Measurements from ENCODE around the gene ZNF189. TPM values are rescaled to one million over a fixed set of nuclear protein-coding genes. Genes with fewer than 3 reads are reported as not detected.
A peak's percentile ranks its signal among the peaks of the same experiment; 100 is the strongest.

ZNF189 gene
- total RNA-seq, 4 donors from 2014 or later: 9.7 to 42.8 (median 12.2) TPM

DNA sequence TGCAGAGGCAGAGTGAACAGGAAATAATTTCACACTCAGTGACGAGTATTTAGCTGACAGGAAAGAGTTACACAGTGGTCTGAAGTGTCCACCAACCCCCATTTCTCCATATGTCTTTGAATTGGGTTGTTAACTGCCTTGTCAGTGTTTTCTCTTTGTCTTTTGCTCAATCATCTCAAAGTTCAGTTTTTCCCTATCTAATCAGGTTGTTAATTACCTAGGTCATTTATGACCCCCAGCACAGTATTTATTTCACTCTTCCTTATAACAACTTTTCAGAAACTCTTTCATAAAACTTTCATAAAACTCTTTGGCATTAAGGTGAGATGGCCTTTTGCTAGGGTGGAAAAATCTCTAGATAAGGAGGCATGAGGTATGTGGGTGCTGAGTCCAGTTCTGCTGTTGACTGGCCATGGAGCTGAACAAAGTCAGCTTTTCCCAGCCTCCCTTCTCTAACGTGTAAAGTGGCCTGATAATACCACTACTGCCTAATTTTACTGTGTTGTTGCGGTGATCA is 42.1 kb downstream of the ZNF189 start:
- no peak for TF ChIP-seq POLR2A (IDR thresholded peaks at IDR 0.05)
- TF ChIP-seq CTCF (IDR thresholded peaks at IDR 0.05 in 4 of 5, conservative IDR thresholded peaks at IDR 0.05 in 1 of 5): no peak
- Histone ChIP-seq H3K27me3 (no peaks in the 10 kb centered on the region), H3K36me3 (no peaks in the 10 kb centered on the region), H3K9me3 (no peaks in the 10 kb centered on the region), H3K4me3 (no peak overlapping the region), H3K4me1 (peaks cover 0 to 6% of the 10 kb centered on the region in 2 donors), H3K27ac (no peak overlapping the region)
- intact Hi-C loops (cut with DNase I; ENCODE audit: low total_unique reads) (no loop called here), in situ Hi-C loops (cut with MboI; ENCODE audit: low sequenced_read_pairs in 4 of 4) (no loop called here)
- DNase-seq: no peak
- no peak for ATAC-seq

GRCh38 chr9:101442318-101442717 is 43.7 kb downstream of the ZNF189 start:
- in situ Hi-C loops (cut with MboI; ENCODE audit: low sequenced_read_pairs in 4 of 4): no loop called here
- Histone ChIP-seq H3K36me3 (no peaks in the 10 kb centered on the region), H3K4me1 (peaks cover 0 to 6% of the 10 kb centered on the region in 2 donors), H3K27me3 (no peaks in the 10 kb centered on the region), H3K4me3 (no peak overlapping the region), H3K27ac (no peak overlapping the region), H3K9me3 (no peaks in the 10 kb centered on the region)
- ATAC-seq (no peak), DNase-seq (no peak)
- intact Hi-C loops (cut with DNase I; ENCODE audit: low total_unique reads): no loop called here
- TF ChIP-seq POLR2A (IDR thresholded peaks at IDR 0.05): no peak
- no peak for TF ChIP-seq CTCF (IDR thresholded peaks at IDR 0.05 in 4 of 5, conservative IDR thresholded peaks at IDR 0.05 in 1 of 5)

GRCh38 chr9:101442736-101443135 is 44.1 kb downstream of the ZNF189 start:
- Histone ChIP-seq H3K27me3 (no peaks in the 10 kb centered on the region), H3K9me3 (no peaks in the 10 kb centered on the region), H3K36me3 (no peaks in the 10 kb centered on the region), H3K4me1 (peaks cover 0 to 6% of the 10 kb centered on the region in 2 donors), H3K4me3 (no peak overlapping the region), H3K27ac (no peak overlapping the region)
- intact Hi-C loops (cut with DNase I; ENCODE audit: low total_unique reads) (no loop called here), in situ Hi-C loops (cut with MboI; ENCODE audit: low sequenced_read_pairs in 4 of 4) (no loop called here)
- DNase-seq: no peak
- no peak for ATAC-seq
- no peak for TF ChIP-seq CTCF (IDR thresholded peaks at IDR 0.05 in 4 of 5, conservative IDR thresholded peaks at IDR 0.05 in 1 of 5)
- no peak for TF ChIP-seq POLR2A (IDR thresholded peaks at IDR 0.05)

- H3K27me3 ChIP-seq: no peaks in the 10 kb centered on the region
- in situ Hi-C loops (cut with MboI; ENCODE audit: low sequenced_read_pairs in 4 of 4) (no loop called here), intact Hi-C loops (cut with DNase I; ENCODE audit: low total_unique reads) (no loop called here)
- H3K27ac ChIP-seq: no peak overlapping the region
- no peak overlapping the region for H3K4me3 ChIP-seq
- H3K36me3 ChIP-seq: no peaks in the 10 kb centered on the region
- H3K9me3 ChIP-seq: no peaks in the 10 kb centered on the region
- DNase-seq: peak in 1 of 2 donors; percentile 15
- ATAC-seq: peak in 1 of 2 donors; percentile 36
- TF ChIP-seq POLR2A (IDR thresholded peaks at IDR 0.05) (no peak), CTCF (IDR thresholded peaks at IDR 0.05 in 4 of 5, conservative IDR thresholded peaks at IDR 0.05 in 1 of 5) (no peak)
- H3K4me1 ChIP-seq: peaks cover 0 to 6% of the 10 kb centered on the region in 2 donors
These were observed 44.7 kb downstream of the ZNF189 start for GRCh38 chr9:101443364-101443771.
